ENCODE measurements around the gene SPATS2L.
A peak's percentile ranks its signal among the peaks of the same experiment; 100 is the strongest.

The SPATS2L gene

DNA sequence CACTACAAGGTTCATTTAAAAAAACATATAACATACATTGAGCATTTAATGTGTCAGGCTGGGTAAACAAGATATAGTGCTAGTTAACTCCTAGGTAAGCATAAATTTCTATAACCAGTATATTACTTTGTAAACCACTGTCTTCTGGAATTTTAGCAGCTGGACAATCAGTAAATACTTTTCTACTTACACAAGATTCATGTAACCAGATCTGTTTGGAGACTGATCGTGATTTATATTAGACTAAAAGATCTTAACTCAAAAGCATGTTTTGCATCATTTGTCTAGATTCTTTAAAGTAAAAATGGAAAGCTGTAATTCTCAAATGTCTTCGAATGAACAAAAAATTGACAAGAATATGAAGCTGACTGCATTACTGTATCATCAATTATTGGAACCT lies 218.6 kb downstream of the SPATS2L start:
- no peak for DNase-seq

DNA sequence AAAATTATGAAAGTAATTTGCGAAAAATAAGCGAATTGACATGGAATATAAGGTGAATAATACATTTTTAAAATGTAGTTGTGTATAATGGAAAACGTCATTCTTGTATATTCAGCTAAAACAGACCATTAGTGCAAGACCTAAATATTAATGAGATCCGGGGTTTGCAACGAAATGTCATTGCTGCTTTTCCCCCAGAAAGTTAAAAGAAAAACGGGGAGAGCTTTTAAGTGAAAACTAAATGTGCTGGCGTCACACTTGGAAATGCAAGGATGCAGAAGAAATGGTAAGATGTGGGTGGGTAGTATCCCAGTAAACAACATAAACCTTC lies 219.0 kb downstream of the SPATS2L start:
- DNase-seq, result no peak

DNA sequence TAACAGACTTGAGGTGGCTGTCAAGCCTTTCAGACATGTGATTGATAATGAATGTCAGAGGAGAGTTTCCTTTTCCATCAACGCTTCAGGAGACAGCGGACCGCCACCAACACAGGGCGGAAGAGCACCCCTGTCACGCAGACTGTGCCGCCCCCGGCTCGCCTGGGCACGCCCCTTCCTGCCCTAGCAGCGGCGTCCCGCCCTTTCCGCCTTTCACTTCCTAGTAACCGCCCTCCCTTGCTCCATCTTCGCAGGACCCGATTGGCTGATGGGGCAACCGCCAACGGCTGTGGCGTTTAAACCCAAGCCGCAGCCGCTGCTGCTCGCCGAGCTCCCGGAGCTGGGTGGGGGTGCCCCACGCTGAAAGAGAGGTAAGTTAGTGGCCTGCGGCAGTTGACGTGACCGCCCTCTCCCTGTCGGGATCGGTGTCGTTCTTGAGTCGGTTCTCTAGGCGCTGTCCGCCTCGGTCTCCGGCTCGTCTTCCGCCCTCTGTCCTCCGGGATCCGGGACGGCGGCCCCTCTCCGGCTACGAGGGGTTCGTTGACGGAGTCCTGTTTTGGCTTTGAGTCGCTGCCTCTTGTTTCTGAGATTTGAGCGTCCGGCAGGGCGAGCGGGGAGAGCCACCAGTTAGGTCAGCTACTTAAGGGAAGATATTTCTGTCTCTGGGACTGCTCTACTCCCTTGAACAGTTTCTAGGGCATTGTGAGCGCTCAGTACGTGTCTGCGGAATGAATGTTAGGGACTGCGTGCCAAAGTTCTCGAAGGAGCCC lies 219.6 kb downstream of the SPATS2L start, which contains the start of gene SGO2:
Gene SGO2 (plus strand): TSS at position 326 of the 770 bp plus-strand sequence. CDS start 6,769 bp downstream, outside the sequence.
- peak; percentile 94 for DNase-seq

DNA sequence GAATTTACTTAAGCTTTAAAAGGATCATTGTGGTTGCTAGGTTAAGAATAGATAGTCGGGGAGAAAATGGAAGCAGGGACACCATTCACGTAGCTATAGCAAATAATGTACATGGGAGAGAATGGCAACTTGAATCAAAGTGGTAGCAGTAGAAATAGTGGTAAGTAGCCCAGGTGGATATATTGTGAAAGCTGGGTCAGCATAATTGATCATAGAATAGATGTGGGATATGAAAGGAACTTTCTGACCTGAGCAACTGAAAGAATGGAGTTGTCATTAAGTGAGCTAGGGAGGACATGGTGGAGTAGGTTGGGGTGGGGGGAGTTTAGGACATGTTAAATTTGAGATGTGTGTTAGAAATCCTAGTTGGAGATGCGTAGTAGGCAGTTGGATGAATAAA lies 221.7 kb downstream of the SPATS2L start:
- DNase-seq, result no peak
